AG08396 (cell line): Measurements from ENCODE around the gene SMPD3.

ENCODE experiments used
- DNase-seq: peaks from one replicate; pipeline ENCODE4 v3.0.0; 2012; ENCODE audit warnings: low spot score, mixed read lengths

Gene SMPD3

DNA sequence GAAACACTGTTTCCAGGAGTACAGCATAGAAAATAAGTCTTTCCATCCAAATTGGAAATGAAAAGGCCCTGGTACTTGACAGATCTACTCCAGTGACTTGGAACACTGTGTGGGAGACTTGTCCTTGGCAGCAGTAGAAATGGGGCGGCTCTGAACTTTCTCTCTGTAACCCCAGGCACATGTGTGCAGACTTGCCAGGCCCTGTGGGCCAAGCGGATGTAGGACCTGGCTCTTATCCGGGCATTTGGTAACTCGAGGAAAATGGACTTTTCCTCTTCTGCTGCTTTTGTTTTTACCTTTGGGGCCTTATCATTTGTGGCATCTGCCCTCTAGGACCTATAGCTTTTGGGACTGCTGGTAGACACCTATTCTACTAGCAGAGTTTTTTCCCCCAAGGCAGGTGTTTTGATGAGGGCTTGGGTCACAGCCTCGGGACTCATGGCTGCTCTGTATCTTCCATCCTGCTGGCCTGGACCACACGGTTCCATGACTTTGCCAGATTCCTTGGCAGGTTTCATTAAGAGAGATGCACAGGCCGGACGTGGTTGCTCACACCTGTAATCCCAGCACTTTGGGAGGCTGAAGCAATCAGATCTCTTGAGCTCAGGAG, 43.5 kb downstream of the SMPD3 start:
- DNase-seq, result no peak

DNA sequence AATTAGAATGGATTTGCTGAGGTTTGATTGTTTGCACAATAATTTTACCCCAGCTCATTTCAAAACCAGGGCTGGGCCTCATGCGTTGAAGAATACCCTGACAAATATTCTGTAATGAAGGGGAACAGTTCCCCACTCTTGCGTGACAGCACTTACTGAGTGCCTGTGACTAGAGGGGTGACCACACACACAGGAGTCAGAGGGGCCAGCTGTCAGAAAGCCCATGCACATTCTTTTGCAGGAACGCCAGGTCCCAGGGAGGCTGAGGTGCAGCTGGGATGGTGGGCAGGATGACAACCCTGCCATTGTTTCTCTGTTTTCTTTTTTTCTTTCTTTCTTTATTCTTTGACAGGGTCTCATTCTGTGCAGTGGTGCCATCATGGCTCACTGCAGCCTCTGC, 44.6 kb downstream of the SMPD3 start:
- DNase-seq, result no peak

DNA sequence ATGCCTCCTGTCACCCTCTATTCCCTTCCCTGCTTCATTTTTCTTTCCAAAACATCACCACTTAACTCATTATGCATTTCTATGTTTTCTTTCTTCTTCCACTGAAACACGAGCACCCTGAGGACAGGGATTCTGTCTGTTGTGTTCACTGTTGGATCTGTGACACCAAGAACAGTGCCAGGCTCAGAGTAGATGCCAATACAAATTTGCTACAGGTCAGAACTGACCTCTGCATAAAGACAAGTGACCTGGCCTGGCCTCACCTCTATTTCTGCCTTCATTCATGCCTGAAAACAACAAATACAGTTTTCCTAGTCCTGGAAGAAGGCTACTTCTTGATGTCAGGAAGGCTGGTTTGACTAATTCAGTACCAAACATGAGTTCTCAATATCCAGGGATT, 45.1 kb downstream of the SMPD3 start:
- DNase-seq, result no peak

DNA sequence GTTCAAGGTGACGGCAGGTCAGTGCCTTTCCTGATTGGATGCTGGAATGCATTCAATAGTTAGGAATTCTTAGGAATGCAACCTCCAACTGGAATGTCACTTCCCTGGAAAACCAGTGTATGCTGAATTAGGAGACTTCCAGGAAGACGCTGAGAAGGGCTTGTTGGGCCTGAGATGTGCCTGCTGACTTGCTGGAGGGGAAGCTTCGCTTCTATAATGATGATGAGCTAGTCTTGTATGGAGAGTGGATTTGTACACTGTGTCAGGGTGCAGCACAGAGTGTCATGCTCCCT, 45.6 kb downstream of the SMPD3 start:
- no peak for DNase-seq

DNA sequence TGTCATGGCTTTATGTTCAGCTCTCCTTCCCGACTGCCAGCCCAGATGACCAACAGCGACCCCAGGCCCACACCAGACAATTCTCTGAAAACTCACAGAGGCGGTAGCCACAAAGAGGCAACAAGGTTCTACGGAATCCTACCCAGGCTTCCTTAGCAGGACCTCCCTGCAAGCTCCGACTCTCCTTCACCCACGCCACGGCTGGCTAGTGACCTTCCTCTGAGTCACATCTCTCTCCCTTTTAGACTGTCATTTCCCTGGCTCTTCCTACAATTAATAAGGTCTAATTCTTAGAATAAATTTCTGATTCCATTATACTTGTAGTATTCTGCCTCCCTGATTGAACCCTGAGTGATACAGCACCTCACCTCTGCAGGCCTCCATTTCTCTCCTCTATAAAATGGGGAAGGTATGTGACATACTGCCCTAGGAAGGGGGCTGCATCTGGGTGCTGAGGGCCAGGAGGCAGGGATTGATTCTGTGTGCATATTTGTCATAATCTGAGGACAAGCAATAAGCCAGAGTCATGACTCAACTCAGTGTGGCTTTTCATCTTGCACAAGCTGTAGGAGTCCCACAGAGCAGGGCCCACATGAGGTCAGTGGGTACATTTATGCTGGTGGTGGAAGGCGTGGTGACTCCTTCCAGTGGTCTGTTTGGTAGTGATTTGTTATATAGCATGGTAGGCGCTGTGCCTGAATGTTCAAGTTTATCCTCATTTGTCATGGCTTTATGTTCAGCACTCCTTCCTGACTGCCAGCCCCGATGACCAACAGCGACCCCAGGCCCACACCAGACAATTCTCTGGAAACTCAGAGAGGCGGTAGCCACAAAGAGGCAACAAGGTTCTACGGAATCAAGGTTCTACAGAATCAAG, 46.2 kb downstream of the SMPD3 start:
- DNase-seq, result peak; percentile 61

DNA sequence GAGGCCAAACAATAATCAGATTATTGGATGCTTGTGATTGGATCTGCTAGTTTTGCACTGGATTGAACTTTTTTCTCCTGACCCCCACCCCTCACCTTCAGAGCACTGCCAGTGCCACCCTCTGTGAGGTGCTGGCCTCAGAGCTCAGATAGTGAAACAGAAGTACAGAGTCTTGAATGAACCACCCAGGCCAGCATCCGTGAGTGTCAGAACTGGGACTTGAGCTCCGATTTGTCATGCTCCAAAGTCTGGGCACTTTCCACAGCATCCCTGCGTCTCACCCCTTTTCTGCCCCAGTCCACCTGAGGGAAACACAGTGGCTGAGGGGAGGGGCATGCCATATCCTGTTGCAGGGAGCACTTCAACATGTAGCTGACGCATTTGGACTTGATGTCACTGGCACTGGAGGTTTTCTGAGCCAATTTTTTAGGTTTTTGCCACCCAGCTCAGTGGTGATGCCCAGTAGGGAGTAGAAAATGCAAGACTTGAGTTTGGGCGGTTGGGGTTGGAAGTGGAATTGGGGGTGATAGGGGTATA, 47.3 kb downstream of the SMPD3 start:
- no peak for DNase-seq

DNA sequence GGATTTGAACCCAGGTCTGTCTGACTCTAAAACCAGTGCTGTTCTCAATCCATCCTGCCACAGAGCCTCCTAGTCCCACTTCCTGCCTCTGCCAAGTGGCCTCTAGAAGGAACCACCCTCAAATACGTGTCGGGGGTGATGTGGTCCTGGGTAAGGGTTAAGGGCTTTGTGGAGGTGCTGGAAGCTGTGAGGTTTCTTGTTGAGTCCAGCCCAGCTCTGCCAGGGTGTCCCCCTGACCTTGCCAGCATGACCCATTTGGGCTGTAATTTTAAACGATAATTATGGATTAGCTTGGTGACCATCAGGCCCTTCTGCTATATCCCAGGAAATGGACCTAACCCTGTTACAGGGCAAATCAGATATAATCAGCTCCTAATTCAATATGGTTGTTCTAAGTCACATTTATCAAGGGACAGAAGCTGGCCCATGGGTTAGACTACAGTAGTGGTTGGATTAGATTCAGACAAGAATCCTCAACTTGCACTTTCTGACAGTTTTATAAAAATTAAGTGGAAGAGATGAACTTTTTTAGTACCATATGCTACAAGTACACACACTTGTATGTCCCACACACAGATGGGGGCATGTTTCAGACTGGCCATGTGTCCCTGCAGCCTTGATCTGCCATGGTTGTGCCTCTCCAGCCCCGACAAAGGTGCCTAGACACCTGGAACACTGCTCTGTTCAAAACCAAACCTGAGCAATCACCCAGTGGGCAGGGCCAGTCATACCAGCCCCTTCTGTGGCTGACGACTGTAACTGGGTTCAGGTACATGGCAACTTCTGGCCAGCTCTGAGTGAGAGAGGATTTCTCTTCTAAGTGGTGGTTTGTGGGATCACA, 48.0 kb downstream of the SMPD3 start:
- DNase-seq, result no peak

DNA sequence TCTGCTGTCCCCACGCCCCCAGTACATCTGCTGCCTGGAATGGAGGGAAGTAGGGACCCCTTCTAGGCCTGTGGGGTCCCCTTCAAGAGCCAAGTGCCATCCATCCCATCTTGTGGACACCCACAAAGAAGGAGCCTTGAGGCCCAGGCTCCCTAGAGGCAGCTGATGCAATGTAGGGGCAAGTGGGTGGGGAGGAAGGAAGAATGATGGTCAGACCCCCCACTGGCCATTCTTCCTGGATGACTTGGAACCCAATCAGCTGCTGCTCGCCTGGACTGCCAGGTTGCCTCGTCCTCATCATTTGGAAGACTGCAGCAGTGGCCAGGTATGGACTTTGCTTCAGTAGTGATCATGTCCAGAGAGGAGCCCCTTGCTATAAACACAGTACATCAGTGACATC, 48.9 kb downstream of the SMPD3 start:
- DNase-seq, result no peak

DNA sequence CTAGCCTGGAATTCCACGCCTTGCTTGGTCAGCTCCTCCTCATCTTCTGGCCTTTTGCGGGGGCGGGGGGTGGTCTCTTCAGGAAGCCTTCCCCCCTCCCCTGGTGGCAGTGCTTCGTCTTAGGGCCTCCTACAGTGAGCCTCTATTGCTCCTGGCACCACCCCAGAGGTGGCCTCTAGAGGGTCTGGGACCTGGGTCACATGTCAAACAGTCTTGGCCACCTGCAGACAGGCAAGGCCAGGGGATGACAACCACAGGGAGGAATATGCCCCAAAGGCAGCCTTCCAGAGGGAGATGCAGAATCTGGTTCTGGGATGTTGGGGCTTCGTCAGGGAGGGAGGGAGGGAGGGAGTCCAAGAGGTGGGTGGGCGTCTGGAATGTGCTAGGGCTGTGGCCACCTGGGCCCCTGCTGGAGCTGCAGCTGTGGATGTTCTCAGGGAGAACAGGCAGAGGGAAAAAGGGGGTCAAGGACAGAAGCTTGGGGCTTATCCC, 50.6 kb downstream of the SMPD3 start:
- DNase-seq, result no peak

DNA sequence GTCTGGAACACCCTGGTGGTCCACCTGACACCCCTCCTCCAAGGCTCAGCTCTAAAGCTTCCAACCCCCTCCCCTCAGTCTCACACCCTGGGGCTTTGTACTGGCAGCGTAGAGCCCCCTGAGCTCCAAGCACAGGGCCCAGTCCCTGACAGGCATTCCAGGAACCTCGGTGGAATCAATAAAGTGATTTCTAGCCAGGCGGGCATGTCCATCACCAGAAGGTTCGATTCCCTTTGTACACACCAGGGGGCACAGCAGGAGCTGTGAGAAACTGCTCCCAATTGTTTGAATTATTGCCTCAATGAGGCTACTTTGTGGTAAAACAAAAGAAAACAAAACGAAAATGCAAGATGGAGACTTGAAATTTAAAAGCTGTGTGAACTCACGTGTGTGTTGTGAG, 51.8 kb downstream of the SMPD3 start:
- DNase-seq, result peak; percentile 71

DNA sequence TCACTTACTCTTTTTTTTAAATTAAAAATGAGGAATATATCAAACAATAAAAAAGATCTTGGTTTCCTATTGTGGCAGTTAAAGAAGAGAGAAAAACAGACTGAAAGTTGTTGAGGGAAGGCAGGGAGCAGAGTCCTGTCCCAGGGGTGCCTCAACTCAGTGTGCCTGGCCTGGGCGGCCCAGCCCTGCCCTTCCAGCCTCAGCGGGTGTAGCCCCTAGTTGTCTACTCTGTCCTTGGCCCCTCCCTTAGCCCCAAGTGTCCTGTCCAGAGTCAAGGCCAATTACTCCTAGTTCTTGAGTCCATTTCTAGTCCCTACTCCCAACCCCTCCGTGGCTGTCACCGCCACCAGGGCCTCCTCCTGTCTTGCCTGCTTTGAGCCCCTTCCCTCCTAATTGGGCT, 52.5 kb downstream of the SMPD3 start:
- DNase-seq, result no peak

DNA sequence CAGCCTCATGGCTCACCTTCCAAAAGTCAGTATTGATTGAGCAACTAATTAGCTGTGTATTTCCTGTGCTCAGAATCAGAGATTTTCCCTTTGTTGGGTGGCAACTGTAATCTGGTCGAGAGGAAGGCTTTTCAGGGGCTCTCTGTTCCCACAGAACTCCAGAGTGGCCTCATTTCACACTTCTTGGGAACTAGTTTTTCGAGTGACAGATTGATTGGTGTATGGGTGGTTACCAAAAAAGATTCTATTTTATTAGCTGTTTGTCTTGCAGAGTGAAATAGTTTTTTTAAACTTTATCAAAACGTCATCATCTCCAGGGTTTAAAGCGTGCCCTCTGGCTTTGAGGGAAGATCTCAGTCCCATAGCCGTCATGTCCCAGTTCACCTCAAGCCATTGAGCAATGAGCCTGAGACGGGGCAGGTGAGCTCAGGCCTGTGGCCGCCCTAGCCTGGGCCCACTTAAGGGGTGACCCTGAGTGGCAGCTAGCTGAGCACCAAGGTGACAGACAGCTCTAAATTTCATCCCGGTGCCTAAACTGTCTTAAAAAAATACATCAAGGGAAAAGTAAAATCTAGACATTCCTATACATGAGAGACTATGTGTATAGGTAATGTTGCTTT, 53.0 kb downstream of the SMPD3 start:
- DNase-seq, result no peak

DNA sequence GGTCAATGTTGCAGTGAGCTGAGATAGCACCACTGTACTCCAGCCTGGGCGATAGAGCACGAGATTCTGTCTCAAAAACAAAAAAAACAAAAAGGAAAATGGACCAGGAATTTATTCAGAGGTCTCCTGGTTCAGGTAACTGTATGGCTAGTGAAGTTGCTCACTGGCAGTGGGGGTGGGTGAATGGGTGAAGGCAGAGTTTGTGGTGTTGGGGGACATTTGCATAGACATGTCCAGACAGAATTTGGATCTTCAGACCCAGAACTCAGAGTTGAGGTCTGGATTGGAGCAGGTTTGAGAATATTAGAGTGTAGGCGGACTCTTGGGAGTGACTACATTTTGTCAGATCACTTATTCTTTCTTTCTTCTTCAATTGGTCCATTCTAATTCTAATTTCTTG, 55.0 kb downstream of the SMPD3 start:
- DNase-seq, result no peak

DNA sequence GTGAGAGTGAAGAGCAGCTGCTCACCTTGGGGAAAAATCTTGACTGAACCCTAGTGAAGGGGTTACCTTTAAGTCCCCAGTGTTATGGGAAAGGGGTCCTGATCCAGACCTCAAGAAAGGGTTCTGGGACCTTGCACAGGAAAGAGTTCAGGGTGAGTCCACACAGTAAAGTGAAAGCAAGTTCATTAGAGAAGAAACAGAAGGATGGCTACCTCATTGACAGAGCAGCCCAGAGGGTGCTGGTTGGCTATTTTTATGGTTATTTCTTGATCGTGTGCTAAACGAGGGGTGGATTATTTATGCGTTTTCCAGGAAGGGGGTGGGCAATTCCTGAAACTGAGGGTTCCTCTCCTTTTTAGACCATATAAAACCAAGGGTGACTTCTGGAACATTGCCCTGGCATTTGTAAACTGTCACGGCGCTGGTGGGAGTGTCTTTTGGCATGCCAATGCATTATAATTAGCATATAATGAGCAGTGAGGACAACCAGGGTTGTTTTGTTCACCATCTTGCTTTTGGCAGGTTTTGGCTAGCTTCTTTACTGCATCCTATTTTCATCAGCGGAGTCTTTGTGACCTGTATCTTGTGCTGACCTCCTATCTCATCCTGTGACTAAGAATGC, 58.4 kb downstream of the SMPD3 start:
- DNase-seq, result no peak

DNA sequence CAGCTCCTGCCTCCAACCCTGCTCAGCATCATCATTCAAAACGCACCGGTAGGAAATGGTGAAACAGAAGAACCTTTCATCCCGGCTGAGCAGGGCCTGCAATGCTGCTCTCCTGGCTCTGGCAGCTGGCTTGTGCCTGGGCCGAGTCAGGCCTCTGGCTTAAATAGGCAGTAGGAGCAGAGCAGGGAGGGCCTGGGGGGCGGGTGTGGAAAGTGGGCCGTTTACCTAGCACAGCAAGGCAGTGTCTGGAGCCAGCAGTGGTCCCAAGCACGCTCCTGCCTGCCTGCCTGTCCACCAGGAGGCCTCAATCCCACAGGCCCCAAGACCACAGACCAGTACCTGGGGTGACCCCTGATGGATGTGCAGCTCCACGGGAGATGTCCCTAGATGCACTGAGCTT, 59.3 kb downstream of the SMPD3 start:
- DNase-seq, result no peak

DNA sequence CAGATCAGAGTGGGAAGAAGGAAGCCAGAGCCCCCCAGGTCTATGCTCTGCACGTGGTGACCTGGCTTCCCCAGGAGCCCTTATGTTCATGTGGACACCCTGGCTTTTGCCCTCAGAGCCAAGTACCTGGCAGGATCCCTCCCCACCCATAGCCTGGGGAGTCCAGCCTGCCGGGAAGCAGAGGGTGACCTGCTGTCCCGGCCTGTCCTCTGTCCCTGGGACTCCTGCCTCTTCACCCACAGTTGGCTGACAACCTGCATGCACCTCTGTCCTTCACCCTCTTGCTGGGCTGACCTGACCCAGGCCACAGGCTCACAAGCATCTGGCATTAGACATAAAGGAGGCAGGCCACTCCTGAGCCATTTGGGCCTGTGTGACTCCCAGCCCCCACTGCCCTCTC, 60.2 kb downstream of the SMPD3 start:
- no peak for DNase-seq

DNA sequence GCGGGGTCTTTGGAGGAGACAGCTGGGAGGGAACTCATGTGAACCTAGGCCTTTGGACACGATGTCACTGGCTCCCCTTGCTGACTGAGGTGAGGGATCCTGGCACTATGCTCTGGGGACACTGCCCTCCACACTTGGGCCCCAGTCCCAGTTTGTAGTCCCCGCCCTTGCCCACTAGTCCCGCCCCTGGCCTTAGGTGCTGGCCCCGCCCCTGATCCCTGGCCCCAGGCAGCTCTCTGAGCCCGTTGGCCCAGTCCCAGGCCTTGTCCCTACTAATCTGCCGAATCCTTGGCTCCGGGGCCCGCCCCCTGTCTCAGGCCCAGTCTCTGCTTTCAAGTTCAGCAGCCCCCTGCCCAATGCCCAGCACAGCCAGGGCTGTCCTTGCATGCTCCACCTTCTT, 61.0 kb downstream of the SMPD3 start:
- no peak for DNase-seq

DNA sequence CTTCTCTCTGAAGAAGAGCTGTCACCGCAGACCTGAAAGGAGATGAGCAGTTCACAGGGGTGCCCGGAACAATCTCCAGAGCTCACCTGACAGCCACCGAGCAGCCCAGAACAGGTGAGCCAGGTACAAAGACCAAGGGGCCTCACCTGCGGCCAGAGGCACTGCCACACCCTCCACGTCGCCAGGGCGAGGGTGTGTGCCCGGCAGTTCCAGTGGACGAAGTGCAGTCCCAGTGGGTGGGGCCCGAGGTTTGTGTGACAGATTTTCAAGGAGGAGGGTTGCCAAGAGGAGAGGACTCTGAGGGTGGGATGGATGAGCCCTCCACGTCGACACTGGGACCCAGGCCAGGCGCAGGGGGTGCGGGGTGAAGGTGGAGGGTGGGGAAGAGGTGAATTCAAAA, 61.7 kb downstream of the SMPD3 start:
- no peak for DNase-seq

DNA sequence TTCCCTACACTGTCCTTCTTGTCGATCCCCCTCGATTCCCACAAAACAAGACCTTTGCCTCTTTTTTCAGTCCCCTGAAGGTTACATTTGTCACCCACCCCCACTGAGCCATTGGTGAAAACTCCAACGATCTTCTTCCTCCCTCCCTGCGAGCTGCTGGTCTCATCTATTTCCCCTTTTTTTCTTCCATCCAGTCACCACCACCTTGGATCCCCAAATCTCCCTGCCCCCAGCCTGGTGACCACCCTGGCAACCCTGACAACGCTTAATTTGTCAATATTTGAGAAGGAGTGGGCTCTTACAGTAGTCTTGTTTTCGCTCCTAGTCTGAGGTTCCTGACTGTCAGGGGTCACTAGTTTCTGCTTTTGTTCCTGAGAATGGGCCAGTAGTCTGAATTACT, 62.9 kb downstream of the SMPD3 start:
- no peak for DNase-seq

DNA sequence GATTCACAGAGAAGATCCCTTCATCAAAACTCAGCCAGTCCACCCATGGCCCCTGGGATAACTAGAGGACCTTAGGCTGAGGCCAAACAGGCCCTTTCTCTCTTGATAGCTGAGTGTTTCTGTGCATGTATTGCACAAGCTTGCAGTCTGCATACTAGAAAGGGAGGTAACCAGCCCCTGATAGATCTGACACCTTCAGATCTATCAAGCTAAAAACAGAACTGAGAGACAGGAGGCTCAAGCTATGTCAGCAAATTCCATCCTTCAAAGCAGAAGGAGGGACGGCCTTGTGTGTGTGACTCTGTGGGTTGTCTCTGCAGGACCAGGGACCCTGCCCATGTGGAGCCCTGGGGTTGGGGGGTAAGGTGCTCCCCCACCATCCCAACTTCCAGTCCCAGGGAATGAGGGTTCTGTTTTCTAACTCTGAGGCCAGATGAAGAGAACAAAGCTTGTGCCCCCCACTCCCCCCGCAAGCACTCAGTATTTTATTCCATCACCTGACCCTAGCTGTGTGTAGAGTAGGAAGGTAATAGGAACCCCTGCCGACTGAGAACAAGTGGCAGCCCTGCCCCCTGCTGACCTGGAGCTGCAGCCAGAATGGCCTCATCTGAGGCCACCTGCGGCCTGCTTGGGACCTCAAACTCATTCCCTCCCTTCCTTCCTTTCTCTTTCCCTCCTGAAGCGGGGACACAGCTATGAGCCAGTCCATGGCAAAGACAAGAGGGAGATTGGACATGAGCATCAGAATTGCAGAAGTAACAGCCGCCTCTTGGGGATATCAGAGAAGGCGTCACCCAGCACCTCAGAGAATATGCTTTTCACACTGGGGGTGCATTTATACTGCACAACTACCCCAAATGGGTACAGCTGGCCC, 63.8 kb downstream of the SMPD3 start:
- DNase-seq, result no peak

DNA sequence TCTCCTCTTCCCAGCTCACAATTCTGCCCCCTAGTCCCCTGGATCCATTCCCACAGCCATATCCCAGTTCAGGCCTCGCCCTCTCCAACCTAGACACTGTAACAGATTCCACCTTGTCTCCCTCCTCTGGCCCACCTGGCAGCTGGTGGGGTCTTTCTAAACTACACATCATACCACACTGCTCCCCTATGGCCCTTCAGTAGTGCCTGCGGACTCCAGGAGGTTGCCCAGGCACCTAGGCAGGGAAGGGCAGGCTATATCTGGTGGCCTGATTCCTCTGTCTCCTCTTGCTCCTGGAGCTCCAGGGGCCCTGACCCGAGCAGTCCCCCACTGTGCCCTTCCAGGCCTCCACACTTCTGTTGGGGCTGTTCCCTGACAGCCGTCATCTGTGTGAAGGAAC, 64.5 kb downstream of the SMPD3 start:
- DNase-seq, result no peak
